Activated CD8-positive, alpha-beta T cell treated with anti-CD3 and anti-CD28 coated beads for 36 hours (primary cell): ENCODE results near the gene TTN. TPM values are rescaled to one million over a fixed set of nuclear protein-coding genes. Genes with fewer than 3 reads are reported as not detected.
A peak's percentile ranks its signal among the peaks of the same experiment; 100 is the strongest.

Experiments
- ATAC-seq: fragments of 200-7000 bp; cut with Tn5 transposase; one replicate; pipeline ENCODE4 v1.10.0; 2021; ENCODE audit warnings: mild to moderate bottlenecking, moderate library complexity
- CTCF ChIA-PET: fragments of 350-600 bp; sonication (Branson Sonifier 250); formaldehyde crosslinking; loops from one replicate; lab custom pipeline; 2021; ENCODE audit warnings: antibody characterized with exemption; lab: Charles Lee
- POLR2A ChIA-PET: fragments of 350-600 bp; sonication (Branson Sonifier 250); formaldehyde crosslinking; loops from one replicate; lab custom pipeline; 2021; ENCODE audit warnings: antibody characterized with exemption; lab: Charles Lee
- DNase-seq: peaks from one replicate; pipeline ENCODE4 v3.0.0-alpha.2; 2020
- H3K27ac Mint-ChIP-seq: one replicate; pipeline ENCODE4 v1.8.0; 2021; ENCODE audit warnings: mild to moderate bottlenecking, mixed read lengths
- H3K27me3 Mint-ChIP-seq: one replicate; pipeline ENCODE4 v1.8.0; 2021; ENCODE audit warnings: mixed read lengths
- H3K36me3 Mint-ChIP-seq: one replicate; pipeline ENCODE4 v1.8.0; 2021; ENCODE audit warnings: low read depth, mixed read lengths
- H3K4me1 Mint-ChIP-seq: one replicate; pipeline ENCODE4 v1.8.0; 2021; ENCODE audit warnings: low read depth, mixed read lengths
- H3K4me3 Mint-ChIP-seq: one replicate; pipeline ENCODE4 v1.8.0; 2021; ENCODE audit warnings: mild to moderate bottlenecking, moderate library complexity, mixed read lengths
- H3K9me3 Mint-ChIP-seq: one replicate; pipeline ENCODE4 v1.8.0; 2021; ENCODE audit warnings: mixed read lengths
- CTCF ChIP-seq: fragments of 200-600 bp; IDR thresholded peaks from one replicate; pipeline ENCODE4 v1.8.0; 2022; ENCODE audit warnings: antibody characterized with exemption, mild to moderate bottlenecking
- intact Hi-C: fragments of 100-400 bp; cut with micrococcal nuclease; formaldehyde crosslinking; loops from one replicate; pipeline ENCODE4 v1.10.0; 2022
- total RNA-seq, 2 experiments: library from RNA; stranded (reverse); gene quantifications; one replicate each; pipeline ENCODE4 v1.2.3, GENCODE V29; 2021

Gene TTN
- total RNA-seq, 2 experiments from 2014 or later: 2.8 to 4.3 TPM

GRCh38 chr2:178478439-178479274 lies 328.6 kb downstream of the TTN start, which contains the start of gene FKBP7:
FKBP7 (minus strand) TSS chr2:178478600; CDS start chr2:178478499, 101 bp downstream.
- intact Hi-C loops: no loop called here
- peak; percentile 72 for ATAC-seq
- Mint-ChIP-seq H3K4me1 (peaks cover 33% of the 10 kb centered on the region), H3K27ac (peak within 1 kb of the TSS; percentile 95), H3K9me3 (no peaks in the 10 kb centered on the region), H3K4me3 (peak within 1 kb of the TSS; percentile 83), H3K36me3 (peaks cover 4% of the 10 kb centered on the region), H3K27me3 (no peaks in the 10 kb centered on the region)
- ChIA-PET POLR2A (interaction anchor here (1.0 to 1.6 kb wide), 2 partner anchors 28 to 222 kb away, joined by 3 read pairs; partner anchors contain the start of genes PJVK and PRKRA), CTCF (interaction anchor here (1.0 to 2.3 kb wide), 9 partner anchors 10 to 124 kb away, joined by 3 to 13 read pairs (median 3); partner anchors contain the start of genes PJVK and PRKRA)
- peak; percentile 84 for DNase-seq
- TF ChIP-seq CTCF: peak; percentile 96

DNA sequence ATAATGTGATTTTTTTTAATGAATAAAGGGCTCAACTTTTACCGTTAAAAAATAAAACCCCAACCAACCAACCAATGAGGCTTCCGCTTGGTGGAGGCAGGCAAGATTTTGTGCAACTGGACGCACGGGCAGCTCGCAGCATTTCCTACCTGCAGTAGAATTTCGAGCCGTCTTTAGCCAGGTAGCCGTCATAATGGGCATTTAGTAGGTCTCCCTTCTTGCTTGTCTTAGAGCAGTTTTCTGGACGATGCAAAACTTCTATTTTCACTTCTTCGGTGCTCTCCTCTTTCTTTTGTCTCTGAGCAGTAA lies 329.1 kb downstream of the TTN start:
- Mint-ChIP-seq H3K36me3 (peaks cover 4% of the 10 kb centered on the region), H3K27ac (peak overlapping the region; percentile 95), H3K4me1 (peaks cover 36% of the 10 kb centered on the region), H3K9me3 (no peaks in the 10 kb centered on the region), H3K27me3 (no peaks in the 10 kb centered on the region), H3K4me3 (peak overlapping the region; percentile 83)
- no peak for TF ChIP-seq CTCF
- POLR2A ChIA-PET: interaction anchor here (1.6 kb wide), 1 partner anchor 27 kb away, joined by 3 read pairs; the partner anchor contains the start of genes PJVK and PRKRA
- intact Hi-C loops: no loop called here
- DNase-seq: peak; percentile 25
- CTCF ChIA-PET: interaction anchor here (1.2 to 2.3 kb wide), 2 partner anchors 27 to 40 kb away, joined by 3 to 9 read pairs; partner anchors contain the start of genes PJVK and PRKRA
- no peak for ATAC-seq

- Mint-ChIP-seq H3K36me3 (peaks cover 3% of the 10 kb centered on the region), H3K4me1 (peaks cover 31% of the 10 kb centered on the region), H3K27me3 (no peaks in the 10 kb centered on the region), H3K27ac (peak overlapping the region; percentile 95), H3K4me3 (peak overlapping the region; percentile 83), H3K9me3 (no peaks in the 10 kb centered on the region)
- TF ChIP-seq CTCF: no peak
- no peak for ATAC-seq
- CTCF ChIA-PET: interaction anchor here (2.3 kb wide), 1 partner anchor 27 kb away, joined by 9 read pairs; the partner anchor contains the start of genes PJVK and PRKRA
- no peak for DNase-seq
- POLR2A ChIA-PET: interaction anchor here (1.6 kb wide), 1 partner anchor 26 kb away, joined by 3 read pairs; the partner anchor contains the start of genes PJVK and PRKRA
- intact Hi-C loops: no loop called here
Measured at GRCh38 chr2:178477443-178478129, 329.6 kb downstream of the TTN start.

DNA sequence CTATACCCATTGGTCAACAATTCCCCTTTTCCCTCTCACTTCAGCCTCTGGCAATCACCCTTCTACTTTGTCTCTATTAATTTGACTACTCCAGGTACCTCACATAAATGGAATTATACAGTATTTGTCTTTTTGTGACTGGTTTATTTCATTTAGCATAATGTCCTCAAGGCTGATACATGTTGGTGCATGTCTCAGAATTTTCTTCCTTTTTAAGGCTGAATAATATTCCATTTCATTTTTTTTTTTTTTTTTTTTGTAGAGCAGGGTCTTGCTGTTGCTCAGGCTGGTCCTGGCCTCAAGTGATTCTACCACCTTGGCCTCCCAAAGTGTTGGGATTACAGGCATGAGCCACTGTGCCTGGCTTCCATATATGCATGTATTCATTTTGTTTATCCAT lies 330.7 kb downstream of the TTN start:
- Mint-ChIP-seq H3K9me3 (no peaks in the 10 kb centered on the region), H3K36me3 (peaks cover 2% of the 10 kb centered on the region), H3K4me3 (peak overlapping the region; percentile 21), H3K27ac (no peak overlapping the region), H3K4me1 (peaks cover 20% of the 10 kb centered on the region), H3K27me3 (no peaks in the 10 kb centered on the region)
- ChIA-PET POLR2A (interaction anchor here (1.6 kb wide), 1 partner anchor 25 kb away, joined by 3 read pairs; the partner anchor contains the start of genes PJVK and PRKRA), CTCF (interaction anchor here (1.9 kb wide), 1 partner anchor 62 kb away, joined by 5 read pairs; no protein-coding TSS in a partner anchor)
- intact Hi-C loops: no loop called here
- no peak for TF ChIP-seq CTCF
- DNase-seq (no peak), ATAC-seq (no peak)

Other genes with a start within 250 kb of the TTN start
- 1 to 10 TPM; 6.5 to 7.8 TPM for gene CCDC141, start 242.7 kb upstream of the TTN start, total RNA-seq